GM18502 (cell line): Measurements from ENCODE around the gene YIPF2.
"Not testable (repeated sequence)": the region's sequence is repeated elsewhere in the genome, so short reads cannot be mapped to it uniquely, and the experiment has no call there.

Experiments
- ATAC-seq: cut with Tn5 transposase; IDR thresholded peaks from one replicate; pipeline ENCODE4 v1.9.1; 2021; ENCODE audit warnings: mild to moderate bottlenecking; ENCODE audit not compliant: unreplicated experiment, poor library complexity

Gene YIPF2

GRCh38 chr19:10943412-10943811, 15.0 kb upstream of the YIPF2 start:
- ATAC-seq, result not testable (repeated sequence)

- not testable (repeated sequence) for ATAC-seq
These were observed 13.2 kb upstream of the YIPF2 start for GRCh38 chr19:10941649-10942048.

- no peak for ATAC-seq
These were observed 8.2 kb upstream of the YIPF2 start for GRCh38 chr19:10936661-10937084.

- no peak for ATAC-seq
These were observed 7.1 kb upstream of the YIPF2 start for GRCh38 chr19:10935371-10936059.

- ATAC-seq, result peak; percentile 12
These were observed 959 bp upstream of the YIPF2 start for GRCh38 chr19:10929402-10929794.

GRCh38 chr19:10927730-10928562, 493 bp downstream of the YIPF2 start:
- no peak for ATAC-seq

GRCh38 chr19:10924597-10924996, 3.8 kb downstream of the YIPF2 start:
- no peak for ATAC-seq

GRCh38 chr19:10923260-10924112, 5.0 kb downstream of the YIPF2 start:
- ATAC-seq, result no peak

GRCh38 chr19:10922638-10923014, 5.8 kb downstream of the YIPF2 start:
- no peak for ATAC-seq

- no peak for ATAC-seq
These were observed 6.4 kb downstream of the YIPF2 start for GRCh38 chr19:10921910-10922637.

GRCh38 chr19:10921199-10921909, 7.1 kb downstream of the YIPF2 start:
- ATAC-seq, result no peak

- no peak for ATAC-seq
These were observed 7.7 kb downstream of the YIPF2 start for GRCh38 chr19:10920781-10921180.

GRCh38 chr19:10920288-10920655, 8.2 kb downstream of the YIPF2 start:
- ATAC-seq, result no peak

- no peak for ATAC-seq
These were observed 8.8 kb downstream of the YIPF2 start for GRCh38 chr19:10919352-10920287.

GRCh38 chr19:10918359-10918758, 10.1 kb downstream of the YIPF2 start:
- no peak for ATAC-seq

GRCh38 chr19:10916602-10917001, 11.8 kb downstream of the YIPF2 start:
- ATAC-seq, result no peak

- ATAC-seq, result no peak
These were observed 13.0 kb downstream of the YIPF2 start for GRCh38 chr19:10915130-10916091.
